HepG2 (cell line): ENCODE data around the gene SYT8. TPM values are rescaled to one million over a fixed set of nuclear protein-coding genes. Genes with fewer than 3 reads are reported as not detected.
A peak's percentile ranks its signal among the peaks of the same experiment; 100 is the strongest.

Experiments used
- ATAC-seq: fragments of 200-7000 bp; cut with Tn5 transposase; 3 replicates; pipeline ENCODE4 v1.9.1; 2020; ENCODE audit warnings: mild to moderate bottlenecking, moderate library complexity
- BruUV-seq: library from RNA; stranded (reverse); fragments of 400-500 nt; replicated peaks from 2 replicates; lab custom pipeline; 2021; lab: Mats Ljungman, UMichigan
- CTCF ChIA-PET: fragments of 300-600 bp; formaldehyde crosslinking; extraction: SDS; loops from one replicate; lab custom pipeline; 2021; ENCODE audit warnings: low total read pairs, inconsistent platforms, low intra/inter-chr PET ratio; lab: Yijun Ruan, JAX
- POLR2A ChIA-PET: fragments of 350-600 bp; sonication (Branson Sonifier 250); formaldehyde crosslinking; loops from one replicate; lab custom pipeline; 2020; ENCODE audit warnings: antibody characterized with exemption, inconsistent platforms; lab: Yijun Ruan, JAX
- DNase-seq: peaks from one replicate; pipeline ENCODE4 v3.0.0-alpha.2; 2015; ENCODE audit warnings: low spot score
- FAIRE-seq: peaks from 3 replicates; lab custom pipeline; 2011; peaks lifted over from hg19 to GRCh38; lab: Jason Lieb, UNC
- H2AFZ ChIP-seq: one replicate; pipeline ENCODE4 v1.6.1; 2011; ENCODE audit warnings: low read length, inconsistent platforms
- H3K27ac ChIP-seq: fragments of 300-600 bp; 3 replicates; pipeline ENCODE4 v1.8.0; 2011; ENCODE audit warnings: mixed run types, mild to moderate bottlenecking, mixed read lengths, low read length, inconsistent platforms; ENCODE audit not compliant: insufficient read depth; ENCODE audit errors: extremely low read length
- H3K27me3 ChIP-seq, 2 experiments: fragments of 200-600 bp in 1 of 2; 2 replicates in 1 of 2; 3 replicates in 1 of 2; pipeline versions ENCODE4 v1.6.0 to v1.8.0; 2011; ENCODE audit warnings: low read length in 2 of 2, mild to moderate bottlenecking in 2 of 2, moderate library complexity in 2 of 2, inconsistent platforms in 1 of 2; ENCODE audit not compliant: insufficient read depth in 2 of 2, control insufficient read depth in 1 of 2
- H3K36me3 ChIP-seq, 2 experiments: fragments of 200-600 bp in 1 of 2; replicated peaks in 1 of 2; 2 replicates in 1 of 2; 3 replicates in 1 of 2; pipeline versions ENCODE4 v1.5.1 to v1.8.0; 2011; ENCODE audit warnings: low read length in 2 of 2, inconsistent platforms in 1 of 2; ENCODE audit not compliant: insufficient read depth in 2 of 2, control insufficient read depth in 1 of 2
- H3K4me1 ChIP-seq: 2 replicates; pipeline ENCODE4 v1.5.1; 2012; ENCODE audit warnings: low read length, inconsistent platforms; ENCODE audit not compliant: insufficient read depth
- H3K4me2 ChIP-seq: 2 replicates; pipeline ENCODE4 v1.6.0; 2011; ENCODE audit warnings: low read depth, low read length, inconsistent platforms
- H3K4me3 ChIP-seq, 3 experiments: fragments of 200-600 bp in 1 of 3; sonication (generic), shearing (Covaris generic) in 1 of 3; replicated peaks in 1 of 3; 2 replicates each; pipeline ENCODE4 v1.5.1; 2011 to 2016; ENCODE audit warnings: low read length in 3 of 3, inconsistent platforms in 2 of 3, low read depth in 2 of 3, mild to moderate bottlenecking in 2 of 3, control low read depth in 1 of 3, mixed read lengths in 1 of 3; ENCODE audit not compliant: insufficient read depth in 1 of 3
- H3K79me2 ChIP-seq: one replicate; pipeline ENCODE4 v1.6.1; 2011; ENCODE audit warnings: low read length, inconsistent platforms; ENCODE audit not compliant: insufficient read depth
- H3K9ac ChIP-seq: 2 replicates; pipeline ENCODE4 v1.6.0; 2011; ENCODE audit warnings: mild to moderate bottlenecking, low read depth, low read length, inconsistent platforms; ENCODE audit not compliant: insufficient read depth
- H3K9me3 ChIP-seq: 2 replicates; pipeline ENCODE4 v1.5.1; 2012; ENCODE audit warnings: mild to moderate bottlenecking, low read length
- H4K20me1 ChIP-seq: 2 replicates; pipeline ENCODE4 v1.6.0; 2011; ENCODE audit warnings: inconsistent platforms, mild to moderate bottlenecking, low read length, moderate library complexity; ENCODE audit not compliant: insufficient read depth
- ESRRA ChIP-seq: sonication (generic); formaldehyde crosslinking; IDR thresholded peaks from 2 replicates; pipeline ENCODE4 v1.5.1; 2020; ENCODE audit warnings: mild to moderate bottlenecking, low read depth, missing genetic modification reagents
- SALL1 ChIP-seq: sonication (generic); formaldehyde crosslinking; IDR thresholded peaks from 2 replicates; pipeline ENCODE4 v1.8.0; 2022; ENCODE audit warnings: mild to moderate bottlenecking, missing genetic modification reagents
- ZNF292 ChIP-seq: sonication (generic); formaldehyde crosslinking; IDR thresholded peaks from 2 replicates; pipeline ENCODE4 v1.8.1; 2022; ENCODE audit warnings: mild to moderate bottlenecking, low read depth, missing genetic modification reagents, borderline replicate concordance
- WGBS: methylation state at CpG from one replicate; pipeline ENCODE4 v1.1.6; 2017; ENCODE audit warnings: low lambda C conversion rate; 5-methylcytosine and 5-hydroxymethylcytosine counted together
- in situ Hi-C: cut with HindIII; loops from 2 replicates; pipeline ENCODE4 v1.10.0; 2017; ENCODE audit warnings: low pct_unique_long_range_greater_than_20kb; ENCODE audit not compliant: extremely low pct_ligation_motif_present
- intact Hi-C: fragments of 100-400 bp; cut with micrococcal nuclease; formaldehyde crosslinking; loops from one replicate; pipeline ENCODE4 v1.10.0; 2022; ENCODE audit not compliant: unreplicated experiment
- polyA plus RNA-seq, 8 experiments: library from polyadenylated mRNA; depleted of rRNA in 3 of 8; stranded (reverse) in 7 of 8; unstranded in 1 of 8; fragments of >200 nt; fragmentation: Illumina TruSeq in 4 of 8; extraction: Trizol in 4 of 8; gene quantifications; 2 replicates each; pipeline versions ENCODE4 v1.2.1 to v1.2.3, GENCODE V29; 2011 to 2016; ENCODE audit warnings: low read depth in 4 of 8, missing spikeins in 1 of 8, mixed read lengths in 1 of 8; ENCODE audit not compliant: insufficient read depth in 1 of 8
- total RNA-seq, 5 experiments: library from RNA; depleted of rRNA; stranded (reverse); fragments of >200 nt; fragmentation: Illumina TruSeq; extraction: Trizol; gene quantifications; 2 replicates each; pipeline ENCODE4 v1.2.3, GENCODE V29; 2016; ENCODE audit warnings: low read depth in 1 of 5
- TF ChIP-seq, protein P1 (sequence below): sonication (generic); formaldehyde crosslinking; IDR thresholded peaks from 2 replicates; pipeline ENCODE4 v1.5.0; 2020; ENCODE audit warnings: mild to moderate bottlenecking, missing genetic modification reagents
- TF ChIP-seq, protein P2 (sequence below): sonication (generic); formaldehyde crosslinking; IDR thresholded peaks from 2 replicates; pipeline ENCODE4 v1.4.0; 2020; ENCODE audit warnings: mild to moderate bottlenecking, missing genetic modification reagents

SYT8 gene
- total and polyA plus RNA-seq, 2 of the 13 experiments (the other 11 are each of a cell fraction or from before 2014, with no cell fraction given): 0.60 to 2.3 TPM

DNA sequence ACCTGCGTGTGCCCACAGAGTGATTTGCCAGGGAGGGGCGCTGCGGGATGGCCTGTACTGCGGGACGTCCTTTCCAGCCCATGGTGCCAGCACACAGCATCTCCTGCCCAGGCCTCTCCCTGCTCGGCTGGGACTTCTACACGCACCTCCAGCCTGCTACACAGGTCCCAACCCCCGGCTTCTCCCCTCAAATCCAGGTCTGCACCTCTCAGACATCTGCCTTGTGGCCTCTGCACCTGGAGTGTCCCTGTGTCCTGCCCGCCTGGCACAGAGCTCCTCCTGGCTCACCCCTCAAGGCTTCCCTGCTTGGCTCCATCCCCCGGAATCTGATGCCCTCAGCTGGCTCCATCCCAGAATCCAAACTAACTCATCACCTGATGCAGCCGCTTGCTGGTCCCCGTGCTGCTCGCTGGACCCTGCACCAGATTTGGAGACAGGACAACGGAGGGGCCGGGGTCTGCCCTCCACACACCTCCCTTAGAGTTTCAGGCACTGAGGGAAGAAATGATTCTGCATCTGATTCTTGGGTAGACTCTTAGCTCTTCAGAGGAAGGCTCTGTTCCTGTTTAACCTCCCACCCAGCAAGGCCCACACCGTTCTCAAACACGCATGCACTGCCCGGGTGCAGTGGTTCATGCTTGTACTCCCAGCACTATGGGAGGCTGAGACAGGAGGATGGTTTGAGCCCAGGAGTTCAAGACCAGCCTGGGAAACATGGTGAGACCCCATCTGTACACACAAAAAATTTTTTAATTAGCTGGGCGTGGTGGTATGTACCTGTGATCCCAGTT, 14.0 kb downstream of the SYT8 start:
- no peak for FAIRE-seq
- Histone ChIP-seq H3K79me2 (no peaks in the 10 kb centered on the region), H3K4me2 (no peak overlapping the region), H3K36me3 (no peaks in the 10 kb centered on the region), H3K27me3 (peaks cover 23 to 79% of the 10 kb centered on the region in 2 experiments), H3K4me1 (peaks cover 21% of the 10 kb centered on the region), H4K20me1 (no peaks in the 10 kb centered on the region), H3K27ac (no peak overlapping the region), H3K4me3 (no peak overlapping the region), H2AFZ (no peak overlapping the region), H3K9me3 (no peaks in the 10 kb centered on the region), H3K9ac (no peak overlapping the region)
- TF ChIP-seq, protein P1, sequence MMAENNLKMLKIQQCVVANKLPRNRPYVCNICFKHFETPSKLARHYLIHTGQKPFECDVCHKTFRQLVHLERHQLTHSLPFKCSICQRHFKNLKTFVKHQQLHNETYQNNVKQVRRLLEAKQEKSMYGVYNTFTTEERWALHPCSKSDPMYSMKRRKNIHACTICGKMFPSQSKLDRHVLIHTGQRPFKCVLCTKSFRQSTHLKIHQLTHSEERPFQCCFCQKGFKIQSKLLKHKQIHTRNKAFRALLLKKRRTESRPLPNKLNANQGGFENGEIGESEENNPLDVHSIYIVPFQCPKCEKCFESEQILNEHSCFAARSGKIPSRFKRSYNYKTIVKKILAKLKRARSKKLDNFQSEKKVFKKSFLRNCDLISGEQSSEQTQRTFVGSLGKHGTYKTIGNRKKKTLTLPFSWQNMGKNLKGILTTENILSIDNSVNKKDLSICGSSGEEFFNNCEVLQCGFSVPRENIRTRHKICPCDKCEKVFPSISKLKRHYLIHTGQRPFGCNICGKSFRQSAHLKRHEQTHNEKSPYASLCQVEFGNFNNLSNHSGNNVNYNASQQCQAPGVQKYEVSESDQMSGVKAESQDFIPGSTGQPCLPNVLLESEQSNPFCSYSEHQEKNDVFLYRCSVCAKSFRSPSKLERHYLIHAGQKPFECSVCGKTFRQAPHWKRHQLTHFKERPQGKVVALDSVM (CRISPR knock-in tag): 0 out of 2 replicates have a peak, but pooled peaks have one; percentile 41
- TF ChIP-seq ZNF292: no peak
- TF ChIP-seq ESRRA (CRISPR knock-in tag): no peak
- no TSS peak for BruUV-seq
- ChIA-PET POLR2A (no interaction called here), CTCF (no interaction called here)
- 23% methylated on average over 8 of the region's 19 CpGs for WGBS
- in situ Hi-C loops: no loop called here
- DNase-seq: no peak
- ATAC-seq: no peak
- intact Hi-C loops: no loop called here

DNA sequence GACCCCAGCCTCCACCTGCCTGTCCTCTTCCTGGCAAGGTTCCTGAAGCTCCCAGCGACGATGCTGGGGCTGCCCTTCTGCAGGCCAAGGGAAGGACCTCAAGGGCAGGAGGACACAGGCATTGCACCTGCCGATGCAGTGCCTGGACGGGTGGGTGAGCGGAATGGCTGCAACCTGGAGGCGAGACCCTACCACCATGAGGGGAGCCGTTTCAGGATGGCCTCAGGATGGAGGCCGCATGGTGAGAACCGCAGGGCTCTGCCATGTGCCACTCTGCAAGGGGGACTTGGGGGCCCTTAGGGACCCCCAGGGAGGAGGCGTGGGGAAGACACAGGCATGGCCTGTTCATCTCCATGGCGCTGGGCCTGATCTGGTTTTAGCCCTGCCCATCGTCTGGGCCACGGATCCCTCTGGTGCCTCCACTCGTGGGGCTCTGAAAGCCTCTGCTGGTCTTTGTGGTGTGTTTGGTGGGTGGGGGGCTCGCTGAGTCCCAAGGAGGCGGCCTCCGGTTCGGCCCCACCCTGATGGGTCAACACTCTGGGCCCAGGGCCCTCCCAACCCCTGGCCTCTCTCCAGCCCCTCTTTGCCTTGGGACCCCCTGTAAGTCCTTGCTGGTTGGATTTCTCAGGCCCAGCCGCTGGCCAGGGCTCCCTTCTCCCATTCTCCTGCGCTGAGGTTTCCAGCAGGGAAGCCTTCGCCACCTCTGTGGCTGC, 16.8 kb downstream of the SYT8 start:
- ChIA-PET CTCF (no interaction called here), POLR2A (no interaction called here)
- H3K27ac ChIP-seq: no peak overlapping the region
- ATAC-seq (no peak), DNase-seq (no peak), FAIRE-seq (no peak)
- H3K36me3 ChIP-seq: no peaks in the 10 kb centered on the region
- BruUV-seq: no TSS peak
- intact Hi-C loops (no loop called here), in situ Hi-C loops (no loop called here)
- 35% methylated on average over 7 of the region's 21 CpGs for whole genome bisulfite sequencing
- no peaks in the 10 kb centered on the region for H3K4me1 ChIP-seq
- no peaks in the 10 kb centered on the region for H3K9me3 ChIP-seq
- H3K9ac ChIP-seq: no peak overlapping the region
- no peaks in the 10 kb centered on the region for H4K20me1 ChIP-seq
- H3K79me2 ChIP-seq: no peaks in the 10 kb centered on the region
- no peak overlapping the region for H2AFZ ChIP-seq
- H3K27me3 ChIP-seq: peaks cover 29 to 81% of the 10 kb centered on the region in 2 experiments
- H3K4me2 ChIP-seq: no peak overlapping the region
- TF ChIP-seq, protein P2, sequence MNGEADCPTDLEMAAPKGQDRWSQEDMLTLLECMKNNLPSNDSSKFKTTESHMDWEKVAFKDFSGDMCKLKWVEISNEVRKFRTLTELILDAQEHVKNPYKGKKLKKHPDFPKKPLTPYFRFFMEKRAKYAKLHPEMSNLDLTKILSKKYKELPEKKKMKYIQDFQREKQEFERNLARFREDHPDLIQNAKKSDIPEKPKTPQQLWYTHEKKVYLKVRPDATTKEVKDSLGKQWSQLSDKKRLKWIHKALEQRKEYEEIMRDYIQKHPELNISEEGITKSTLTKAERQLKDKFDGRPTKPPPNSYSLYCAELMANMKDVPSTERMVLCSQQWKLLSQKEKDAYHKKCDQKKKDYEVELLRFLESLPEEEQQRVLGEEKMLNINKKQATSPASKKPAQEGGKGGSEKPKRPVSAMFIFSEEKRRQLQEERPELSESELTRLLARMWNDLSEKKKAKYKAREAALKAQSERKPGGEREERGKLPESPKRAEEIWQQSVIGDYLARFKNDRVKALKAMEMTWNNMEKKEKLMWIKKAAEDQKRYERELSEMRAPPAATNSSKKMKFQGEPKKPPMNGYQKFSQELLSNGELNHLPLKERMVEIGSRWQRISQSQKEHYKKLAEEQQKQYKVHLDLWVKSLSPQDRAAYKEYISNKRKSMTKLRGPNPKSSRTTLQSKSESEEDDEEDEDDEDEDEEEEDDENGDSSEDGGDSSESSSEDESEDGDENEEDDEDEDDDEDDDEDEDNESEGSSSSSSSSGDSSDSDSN: 0 out of 2 replicates have a peak, but pooled peaks have one; percentile 12
- no peak for TF ChIP-seq SALL1 (CRISPR knock-in tag)
- no peak overlapping the region for H3K4me3 ChIP-seq
